ENCODE results near the gene SSR4. TPM values are rescaled to one million over a fixed set of nuclear protein-coding genes. Genes with fewer than 3 reads are reported as not detected.
A peak's percentile ranks its signal among the peaks of the same experiment; 100 is the strongest.

Gene SSR4
- total and polyA plus RNA-seq, 2 donors (not counting 1 experiment from before 2014, with no cell fraction given): 141 to 144 TPM

DNA sequence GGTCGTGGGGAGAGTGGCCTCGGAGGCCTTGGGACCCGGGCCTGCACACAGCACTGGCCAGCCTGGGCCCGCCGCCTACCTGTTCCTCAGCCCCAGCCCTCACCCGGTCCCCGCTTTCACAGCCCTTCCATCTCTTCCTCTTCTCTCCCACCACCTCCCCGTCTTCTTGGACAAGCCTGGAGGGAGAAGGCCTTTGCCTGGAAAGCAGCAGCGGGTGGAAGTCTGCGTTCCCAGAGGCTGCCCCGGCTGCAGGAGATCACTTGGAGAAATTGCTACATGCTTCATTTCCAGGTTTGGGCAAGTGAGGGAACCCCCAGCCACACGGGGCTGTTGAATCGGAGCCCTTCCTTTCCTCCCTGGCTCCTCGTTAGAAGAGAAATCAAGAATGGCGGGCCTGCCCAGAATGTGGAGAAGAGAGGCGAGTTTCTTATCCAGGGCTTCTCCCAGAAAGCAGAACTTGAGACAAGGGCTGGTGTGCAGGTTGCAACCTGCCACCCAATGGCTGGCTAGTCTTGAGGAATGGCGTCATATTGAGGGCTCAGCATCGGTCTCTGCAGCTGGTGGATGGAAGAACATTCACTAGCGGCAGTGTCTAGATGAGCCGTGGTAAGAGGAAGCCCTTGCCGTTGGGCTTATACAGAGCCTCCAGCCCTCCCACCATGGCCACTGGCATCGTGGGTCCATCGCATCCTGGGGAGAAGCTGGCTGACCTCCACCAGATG lies 37.1 kb downstream of the SSR4 start:
- no peaks in the 10 kb centered on the region for H3K9me3 ChIP-seq (ENCODE audit: control insufficient read depth, insufficient read depth, low read depth, low read length)
- H3K27ac ChIP-seq (ENCODE audit: insufficient read depth, low read length): no peak overlapping the region
- H3K36me3 ChIP-seq (ENCODE audit: control insufficient read depth, insufficient read depth, low read length): no peaks in the 10 kb centered on the region
- no peak overlapping the region for H3K4me3 ChIP-seq (replicated peaks in 1 of 4; ENCODE audit: control extremely low read depth in 1 of 4, insufficient read depth in 1 of 4, low read depth in 3 of 4, low read length in 4 of 4)
- no peaks in the 10 kb centered on the region for H3K79me2 ChIP-seq (ENCODE audit: control insufficient read depth, insufficient read depth, low read length)
- no peak overlapping the region for H2AFZ ChIP-seq (ENCODE audit: low read length)
- no peak overlapping the region for H3K9ac ChIP-seq (ENCODE audit: insufficient read depth, low read length)
- DNase-seq (ENCODE audit: low read depth in 2 of 2): no peak
- H3K27me3 ChIP-seq (ENCODE audit: control insufficient read depth, insufficient read depth, low read length): peaks cover 31% of the 10 kb centered on the region
- no peaks in the 10 kb centered on the region for H4K20me1 ChIP-seq (ENCODE audit: control insufficient read depth, extremely low read depth, insufficient read depth, low read length)
- no peaks in the 10 kb centered on the region for H3K4me1 ChIP-seq (ENCODE audit: control insufficient read depth, extremely low read depth, insufficient read depth, low read length)
- TF ChIP-seq, protein P1, sequence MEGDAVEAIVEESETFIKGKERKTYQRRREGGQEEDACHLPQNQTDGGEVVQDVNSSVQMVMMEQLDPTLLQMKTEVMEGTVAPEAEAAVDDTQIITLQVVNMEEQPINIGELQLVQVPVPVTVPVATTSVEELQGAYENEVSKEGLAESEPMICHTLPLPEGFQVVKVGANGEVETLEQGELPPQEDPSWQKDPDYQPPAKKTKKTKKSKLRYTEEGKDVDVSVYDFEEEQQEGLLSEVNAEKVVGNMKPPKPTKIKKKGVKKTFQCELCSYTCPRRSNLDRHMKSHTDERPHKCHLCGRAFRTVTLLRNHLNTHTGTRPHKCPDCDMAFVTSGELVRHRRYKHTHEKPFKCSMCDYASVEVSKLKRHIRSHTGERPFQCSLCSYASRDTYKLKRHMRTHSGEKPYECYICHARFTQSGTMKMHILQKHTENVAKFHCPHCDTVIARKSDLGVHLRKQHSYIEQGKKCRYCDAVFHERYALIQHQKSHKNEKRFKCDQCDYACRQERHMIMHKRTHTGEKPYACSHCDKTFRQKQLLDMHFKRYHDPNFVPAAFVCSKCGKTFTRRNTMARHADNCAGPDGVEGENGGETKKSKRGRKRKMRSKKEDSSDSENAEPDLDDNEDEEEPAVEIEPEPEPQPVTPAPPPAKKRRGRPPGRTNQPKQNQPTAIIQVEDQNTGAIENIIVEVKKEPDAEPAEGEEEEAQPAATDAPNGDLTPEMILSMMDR (conservative IDR thresholded peaks at IDR 0.05 in 1 of 2, IDR thresholded peaks at IDR 0.05 in 1 of 2; ENCODE audit: low read depth in 1 of 2, low read length in 2 of 2): no peak
- TF ChIP-seq EZH2 (IDR thresholded peaks at IDR 0.05; ENCODE audit: low read length, missing control alignments): peak; percentile 65
- no peak overlapping the region for H3K4me2 ChIP-seq (ENCODE audit: extremely low read depth, insufficient read depth, low read length)

- no peak overlapping the region for H3K9ac ChIP-seq (ENCODE audit: insufficient read depth, low read length)
- no peak overlapping the region for H2AFZ ChIP-seq (ENCODE audit: low read length)
- H3K27ac ChIP-seq (ENCODE audit: insufficient read depth, low read length): no peak overlapping the region
- H3K79me2 ChIP-seq (ENCODE audit: control insufficient read depth, insufficient read depth, low read length): no peaks in the 10 kb centered on the region
- no peaks in the 10 kb centered on the region for H4K20me1 ChIP-seq (ENCODE audit: control insufficient read depth, extremely low read depth, insufficient read depth, low read length)
- no peaks in the 10 kb centered on the region for H3K4me1 ChIP-seq (ENCODE audit: control insufficient read depth, extremely low read depth, insufficient read depth, low read length)
- no peak for DNase-seq (ENCODE audit: low read depth in 2 of 2)
- no peaks in the 10 kb centered on the region for H3K36me3 ChIP-seq (ENCODE audit: control insufficient read depth, insufficient read depth, low read length)
- H3K4me2 ChIP-seq (ENCODE audit: extremely low read depth, insufficient read depth, low read length): no peak overlapping the region
- TF ChIP-seq, protein P1 (conservative IDR thresholded peaks at IDR 0.05 in 1 of 2, IDR thresholded peaks at IDR 0.05 in 1 of 2; ENCODE audit: low read depth in 1 of 2, low read length in 2 of 2): no peak
- no peak for TF ChIP-seq EZH2 (IDR thresholded peaks at IDR 0.05; ENCODE audit: low read length, missing control alignments)
- H3K27me3 ChIP-seq (ENCODE audit: control insufficient read depth, insufficient read depth, low read length): peaks cover 31% of the 10 kb centered on the region
- no peaks in the 10 kb centered on the region for H3K9me3 ChIP-seq (ENCODE audit: control insufficient read depth, insufficient read depth, low read depth, low read length)
- H3K4me3 ChIP-seq (replicated peaks in 1 of 4; ENCODE audit: control extremely low read depth in 1 of 4, insufficient read depth in 1 of 4, low read depth in 3 of 4, low read length in 4 of 4): no peak overlapping the region
These were observed 38.3 kb downstream of the SSR4 start for GRCh38 chrX:153832728-153833127.

- no peaks in the 10 kb centered on the region for H3K4me1 ChIP-seq (ENCODE audit: control insufficient read depth, extremely low read depth, insufficient read depth, low read length)
- H4K20me1 ChIP-seq (ENCODE audit: control insufficient read depth, extremely low read depth, insufficient read depth, low read length): no peaks in the 10 kb centered on the region
- no peak overlapping the region for H3K4me2 ChIP-seq (ENCODE audit: extremely low read depth, insufficient read depth, low read length)
- no peaks in the 10 kb centered on the region for H3K36me3 ChIP-seq (ENCODE audit: control insufficient read depth, insufficient read depth, low read length)
- no peak overlapping the region for H3K9ac ChIP-seq (ENCODE audit: insufficient read depth, low read length)
- TF ChIP-seq, protein P1 (conservative IDR thresholded peaks at IDR 0.05 in 1 of 2, IDR thresholded peaks at IDR 0.05 in 1 of 2; ENCODE audit: low read depth in 1 of 2, low read length in 2 of 2): no peak
- TF ChIP-seq EZH2 (IDR thresholded peaks at IDR 0.05; ENCODE audit: low read length, missing control alignments): no peak
- peaks cover 6% of the 10 kb centered on the region for H3K27me3 ChIP-seq (ENCODE audit: control insufficient read depth, insufficient read depth, low read length)
- no peak overlapping the region for H3K27ac ChIP-seq (ENCODE audit: insufficient read depth, low read length)
- H3K79me2 ChIP-seq (ENCODE audit: control insufficient read depth, insufficient read depth, low read length): no peaks in the 10 kb centered on the region
- H3K4me3 ChIP-seq (replicated peaks in 1 of 4; ENCODE audit: control extremely low read depth in 1 of 4, insufficient read depth in 1 of 4, low read depth in 3 of 4, low read length in 4 of 4): no peak overlapping the region
- no peak for DNase-seq (ENCODE audit: low read depth in 2 of 2)
- H3K9me3 ChIP-seq (ENCODE audit: control insufficient read depth, insufficient read depth, low read depth, low read length): no peaks in the 10 kb centered on the region
- H2AFZ ChIP-seq (ENCODE audit: low read length): no peak overlapping the region
These were observed 42.5 kb downstream of the SSR4 start for GRCh38 chrX:153836921-153837320.

Measured in fibroblast of lung (primary cell).